GM12878 (cell line): ENCODE measurements around the gene ZNF473.
"Not testable (repeated sequence)": the region's sequence is repeated elsewhere in the genome, so short reads cannot be mapped to it uniquely, and the experiment has no call there.

ENCODE experiments used
- ZBTB40 ChIP-seq: fragments of 450-650 bp; IDR thresholded peaks from 2 replicates; pipeline ENCODE4 v1.6.1; 2016; ENCODE audit warnings: mild to moderate bottlenecking, moderate library complexity, borderline replicate concordance
- TF ChIP-seq, protein P1 (sequence below): fragments of 450-650 bp; IDR thresholded peaks from 2 replicates; pipeline ENCODE4 v1.6.1; 2017; ENCODE audit warnings: antibody characterized with exemption, mild to moderate bottlenecking, moderate library complexity

DNA sequence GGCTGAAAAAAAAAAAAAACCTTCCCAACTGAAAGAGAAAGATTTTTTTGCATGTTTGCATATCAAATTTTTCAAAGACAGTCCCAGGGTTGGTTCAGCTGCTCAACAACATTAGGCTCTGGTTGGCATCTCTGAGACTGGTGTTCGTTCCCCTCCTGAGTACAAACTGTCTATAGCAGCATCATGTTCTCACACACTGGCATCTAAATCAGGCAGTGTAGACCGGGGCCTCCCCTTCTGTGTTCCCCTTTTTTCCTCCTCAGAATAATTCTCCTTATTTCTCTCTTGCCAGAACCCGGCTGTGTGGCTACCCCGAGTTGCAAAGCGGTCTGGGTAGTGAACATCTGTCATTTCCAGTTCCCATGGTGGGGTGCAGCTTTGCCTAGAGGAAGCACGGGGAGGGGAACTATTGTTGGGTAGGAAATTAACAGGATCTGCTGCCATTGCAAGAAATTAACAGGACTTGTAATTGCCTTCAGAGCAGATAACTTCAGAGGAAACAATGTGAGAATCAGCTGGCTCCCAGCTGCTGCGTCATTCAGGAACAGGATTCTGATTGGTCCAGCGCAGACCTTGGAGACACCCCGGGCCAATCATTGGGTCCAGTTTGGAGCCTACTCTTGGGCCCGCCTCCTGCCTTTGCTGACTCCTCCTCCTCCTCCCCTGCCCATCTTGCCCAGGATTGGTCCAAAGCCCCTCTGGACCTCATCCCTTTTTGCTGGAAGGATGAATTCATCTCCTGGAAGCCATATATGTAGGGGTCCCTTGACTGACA lies 51.0 kb downstream of the ZNF473 start:
- TF ChIP-seq ZBTB40, result not testable (repeated sequence)
- TF ChIP-seq, protein P1, sequence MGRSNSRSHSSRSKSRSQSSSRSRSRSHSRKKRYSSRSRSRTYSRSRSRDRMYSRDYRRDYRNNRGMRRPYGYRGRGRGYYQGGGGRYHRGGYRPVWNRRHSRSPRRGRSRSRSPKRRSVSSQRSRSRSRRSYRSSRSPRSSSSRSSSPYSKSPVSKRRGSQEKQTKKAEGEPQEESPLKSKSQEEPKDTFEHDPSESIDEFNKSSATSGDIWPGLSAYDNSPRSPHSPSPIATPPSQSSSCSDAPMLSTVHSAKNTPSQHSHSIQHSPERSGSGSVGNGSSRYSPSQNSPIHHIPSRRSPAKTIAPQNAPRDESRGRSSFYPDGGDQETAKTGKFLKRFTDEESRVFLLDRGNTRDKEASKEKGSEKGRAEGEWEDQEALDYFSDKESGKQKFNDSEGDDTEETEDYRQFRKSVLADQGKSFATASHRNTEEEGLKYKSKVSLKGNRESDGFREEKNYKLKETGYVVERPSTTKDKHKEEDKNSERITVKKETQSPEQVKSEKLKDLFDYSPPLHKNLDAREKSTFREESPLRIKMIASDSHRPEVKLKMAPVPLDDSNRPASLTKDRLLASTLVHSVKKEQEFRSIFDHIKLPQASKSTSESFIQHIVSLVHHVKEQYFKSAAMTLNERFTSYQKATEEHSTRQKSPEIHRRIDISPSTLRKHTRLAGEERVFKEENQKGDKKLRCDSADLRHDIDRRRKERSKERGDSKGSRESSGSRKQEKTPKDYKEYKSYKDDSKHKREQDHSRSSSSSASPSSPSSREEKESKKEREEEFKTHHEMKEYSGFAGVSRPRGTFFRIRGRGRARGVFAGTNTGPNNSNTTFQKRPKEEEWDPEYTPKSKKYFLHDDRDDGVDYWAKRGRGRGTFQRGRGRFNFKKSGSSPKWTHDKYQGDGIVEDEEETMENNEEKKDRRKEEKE, result not testable (repeated sequence)
